A673 (cell line): Measurements from ENCODE around the gene INTS1. TPM values are rescaled to one million over a fixed set of nuclear protein-coding genes. Genes with fewer than 3 reads are reported as not detected.

Experiments used
- BruUV-seq: library from RNA; stranded (reverse); fragments of 400-500 nt; replicated peaks from 2 replicates; lab custom pipeline; 2021; lab: Mats Ljungman, UMichigan
- CTCF ChIA-PET: fragments of 300-600 bp; sonication (Branson Sonifier 250); formaldehyde crosslinking; loops from one replicate; lab custom pipeline; 2022; ENCODE audit warnings: antibody characterized with exemption; lab: Charles Lee
- POLR2A ChIA-PET: fragments of 300-600 bp; sonication (Branson Sonifier 250); formaldehyde crosslinking; loops from one replicate; lab custom pipeline; 2022; ENCODE audit warnings: antibody characterized with exemption; ENCODE audit not compliant: low non-redundant PET; lab: Charles Lee
- DNase-seq: peaks from one replicate; pipeline ENCODE4 v3.0.0-alpha.2; 2015; ENCODE audit warnings: low spot score
- H3K27ac ChIP-seq: fragments of 200-600 bp; sonication (generic); 2 replicates; pipeline ENCODE4 v1.5.1; 2016; ENCODE audit warnings: mixed run types, low read depth, mild to moderate bottlenecking, mixed read lengths, antibody characterized with exemption, low read length; ENCODE audit not compliant: poor library complexity, severe bottlenecking
- H3K27me3 ChIP-seq: fragments of 200-600 bp; sonication (generic); replicated peaks from 2 replicates; pipeline ENCODE4 v1.6.1; 2017; ENCODE audit warnings: mixed run types, low read depth, mild to moderate bottlenecking, mixed read lengths, antibody characterized with exemption, low read length; ENCODE audit not compliant: insufficient read depth, poor library complexity
- H3K36me3 ChIP-seq: fragments of 200-600 bp; sonication (generic); 2 replicates; pipeline ENCODE4 v1.6.1; 2016; ENCODE audit warnings: mixed run types, mild to moderate bottlenecking, mixed read lengths, antibody characterized with exemption, low read length; ENCODE audit not compliant: insufficient read depth, poor library complexity, severe bottlenecking
- H3K4me1 ChIP-seq: fragments of 200-600 bp; sonication (generic); 2 replicates; pipeline ENCODE4 v1.6.1; 2017; ENCODE audit warnings: mixed run types, mild to moderate bottlenecking, mixed read lengths, antibody characterized with exemption, low read length; ENCODE audit not compliant: insufficient read depth, poor library complexity, severe bottlenecking
- H3K4me3 ChIP-seq: fragments of 200-600 bp; sonication (generic); 2 replicates; pipeline ENCODE4 v1.5.1; 2016; ENCODE audit warnings: low read depth, mixed run types, mild to moderate bottlenecking, mixed read lengths, low read length; ENCODE audit not compliant: poor library complexity, severe bottlenecking
- H3K9me3 ChIP-seq: fragments of 200-600 bp; sonication (generic); 2 replicates; pipeline ENCODE4 v1.6.1; 2016; ENCODE audit warnings: mixed run types, low read depth, mild to moderate bottlenecking, mixed read lengths, antibody characterized with exemption, low read length; ENCODE audit not compliant: poor library complexity, severe bottlenecking
- EZH2 ChIP-seq: fragments of 200-600 bp; sonication (generic); IDR thresholded peaks from 2 replicates; pipeline ENCODE4 v1.6.1; 2017; ENCODE audit warnings: borderline replicate concordance, low read depth, mild to moderate bottlenecking, mixed read lengths, antibody characterized with exemption, low read length; ENCODE audit not compliant: poor library complexity, severe bottlenecking
- intact Hi-C: fragments of 100-400 bp; cut with micrococcal nuclease; formaldehyde crosslinking; loops from one replicate; pipeline ENCODE4 v1.10.0; 2022; ENCODE audit not compliant: unreplicated experiment
- total RNA-seq: library from RNA; stranded (reverse); gene quantifications from 2 replicates; pipeline ENCODE4 v1.2.3, GENCODE V29; 2021
- TF ChIP-seq, protein P1 (sequence below): fragments of 300-800, 200-600 bp; sonication (generic); conservative IDR thresholded peaks from 2 replicates; pipeline ENCODE4 v1.5.1; 2017; ENCODE audit warnings: low read depth, mild to moderate bottlenecking, antibody characterized with exemption, low read length, moderate library complexity, mixed read lengths

The INTS1 gene
- total RNA-seq, 1 experiment from 2014 or later, result 129 TPM

DNA sequence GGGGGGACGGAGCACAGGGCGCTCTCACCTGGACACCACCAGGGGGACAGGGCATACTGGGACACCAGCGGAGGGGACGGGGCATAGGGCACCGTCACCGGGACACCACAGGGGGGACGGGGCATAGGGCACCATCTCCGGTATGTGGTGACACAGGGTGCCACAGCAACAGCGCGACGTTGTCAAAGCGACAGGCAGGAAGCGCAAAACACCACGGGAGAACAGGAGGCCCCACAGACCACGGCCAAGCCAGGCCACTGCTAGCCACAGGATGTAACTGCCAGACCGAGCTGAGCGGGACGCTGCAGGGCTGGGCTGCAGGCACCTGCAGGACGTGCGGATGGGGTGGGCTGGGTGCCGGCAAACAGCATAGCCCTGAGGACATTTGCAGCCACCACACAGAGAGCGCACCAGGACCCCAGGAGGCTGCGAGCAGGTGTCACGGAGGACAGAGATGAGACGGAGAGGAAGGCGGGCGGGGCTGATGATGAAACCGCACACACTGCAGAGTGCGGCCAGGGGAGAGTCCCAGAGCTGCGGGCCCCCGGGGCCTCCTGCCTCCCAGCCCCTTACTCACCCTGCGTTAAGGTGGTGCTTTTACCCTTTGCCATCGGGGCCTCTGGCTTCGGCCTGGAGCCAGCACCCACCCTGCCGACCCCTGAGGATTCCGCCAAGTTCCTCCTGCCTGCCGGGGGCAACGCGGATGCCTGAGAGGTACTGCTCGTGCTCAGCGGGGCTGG lies 62.4 kb downstream of the INTS1 start:
- DNase-seq, result no peak
- CTCF ChIA-PET, result interaction anchor here (1.1 kb wide), 1 partner anchor 9 kb away, joined by 3 read pairs; no protein-coding TSS in a partner anchor
- no TSS peak for BruUV-seq
- H3K4me3 ChIP-seq, result no peak overlapping the region
- intact Hi-C loops, result no loop called here
- no peak overlapping the region for H3K27ac ChIP-seq
- H3K36me3 ChIP-seq, result no peaks in the 10 kb centered on the region
- H3K4me1 ChIP-seq, result no peaks in the 10 kb centered on the region
- H3K27me3 ChIP-seq, result no peaks in the 10 kb centered on the region
- POLR2A ChIA-PET, result no interaction called here
- H3K9me3 ChIP-seq, result no peaks in the 10 kb centered on the region
- TF ChIP-seq EZH2, result no peak
- TF ChIP-seq, protein P1, sequence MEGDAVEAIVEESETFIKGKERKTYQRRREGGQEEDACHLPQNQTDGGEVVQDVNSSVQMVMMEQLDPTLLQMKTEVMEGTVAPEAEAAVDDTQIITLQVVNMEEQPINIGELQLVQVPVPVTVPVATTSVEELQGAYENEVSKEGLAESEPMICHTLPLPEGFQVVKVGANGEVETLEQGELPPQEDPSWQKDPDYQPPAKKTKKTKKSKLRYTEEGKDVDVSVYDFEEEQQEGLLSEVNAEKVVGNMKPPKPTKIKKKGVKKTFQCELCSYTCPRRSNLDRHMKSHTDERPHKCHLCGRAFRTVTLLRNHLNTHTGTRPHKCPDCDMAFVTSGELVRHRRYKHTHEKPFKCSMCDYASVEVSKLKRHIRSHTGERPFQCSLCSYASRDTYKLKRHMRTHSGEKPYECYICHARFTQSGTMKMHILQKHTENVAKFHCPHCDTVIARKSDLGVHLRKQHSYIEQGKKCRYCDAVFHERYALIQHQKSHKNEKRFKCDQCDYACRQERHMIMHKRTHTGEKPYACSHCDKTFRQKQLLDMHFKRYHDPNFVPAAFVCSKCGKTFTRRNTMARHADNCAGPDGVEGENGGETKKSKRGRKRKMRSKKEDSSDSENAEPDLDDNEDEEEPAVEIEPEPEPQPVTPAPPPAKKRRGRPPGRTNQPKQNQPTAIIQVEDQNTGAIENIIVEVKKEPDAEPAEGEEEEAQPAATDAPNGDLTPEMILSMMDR, result no peak

DNA sequence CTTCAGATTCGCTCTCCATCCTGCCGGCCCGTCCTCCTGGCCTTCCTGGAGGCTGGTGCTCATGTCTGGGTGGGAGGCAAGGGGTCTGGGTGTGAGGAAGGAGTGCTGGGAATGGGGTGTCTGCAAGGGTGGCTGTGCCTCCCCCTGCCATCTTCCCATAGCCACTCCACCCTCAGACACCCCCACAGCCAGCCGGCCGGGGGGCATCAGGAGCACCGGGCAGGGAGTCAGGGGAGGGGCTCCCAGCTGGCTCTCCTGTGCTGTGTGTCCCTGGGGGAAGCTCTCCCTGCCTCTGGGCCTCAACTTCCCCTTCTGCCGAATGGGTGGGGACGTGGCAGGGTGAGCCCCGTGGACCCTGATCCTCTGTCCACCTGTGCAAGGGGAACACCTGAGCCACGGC lies 63.6 kb downstream of the INTS1 start:
- no peaks in the 10 kb centered on the region for H3K27me3 ChIP-seq
- TF ChIP-seq, protein P1, result no peak
- no peak for TF ChIP-seq EZH2
- BruUV-seq, result no TSS peak
- H3K9me3 ChIP-seq, result no peaks in the 10 kb centered on the region
- H3K4me1 ChIP-seq, result no peaks in the 10 kb centered on the region
- POLR2A ChIA-PET, result no interaction called here
- DNase-seq, result no peak
- H3K36me3 ChIP-seq, result no peaks in the 10 kb centered on the region
- intact Hi-C loops, result no loop called here
- H3K27ac ChIP-seq, result no peak overlapping the region
- no peak overlapping the region for H3K4me3 ChIP-seq
- CTCF ChIA-PET, result no interaction called here

DNA sequence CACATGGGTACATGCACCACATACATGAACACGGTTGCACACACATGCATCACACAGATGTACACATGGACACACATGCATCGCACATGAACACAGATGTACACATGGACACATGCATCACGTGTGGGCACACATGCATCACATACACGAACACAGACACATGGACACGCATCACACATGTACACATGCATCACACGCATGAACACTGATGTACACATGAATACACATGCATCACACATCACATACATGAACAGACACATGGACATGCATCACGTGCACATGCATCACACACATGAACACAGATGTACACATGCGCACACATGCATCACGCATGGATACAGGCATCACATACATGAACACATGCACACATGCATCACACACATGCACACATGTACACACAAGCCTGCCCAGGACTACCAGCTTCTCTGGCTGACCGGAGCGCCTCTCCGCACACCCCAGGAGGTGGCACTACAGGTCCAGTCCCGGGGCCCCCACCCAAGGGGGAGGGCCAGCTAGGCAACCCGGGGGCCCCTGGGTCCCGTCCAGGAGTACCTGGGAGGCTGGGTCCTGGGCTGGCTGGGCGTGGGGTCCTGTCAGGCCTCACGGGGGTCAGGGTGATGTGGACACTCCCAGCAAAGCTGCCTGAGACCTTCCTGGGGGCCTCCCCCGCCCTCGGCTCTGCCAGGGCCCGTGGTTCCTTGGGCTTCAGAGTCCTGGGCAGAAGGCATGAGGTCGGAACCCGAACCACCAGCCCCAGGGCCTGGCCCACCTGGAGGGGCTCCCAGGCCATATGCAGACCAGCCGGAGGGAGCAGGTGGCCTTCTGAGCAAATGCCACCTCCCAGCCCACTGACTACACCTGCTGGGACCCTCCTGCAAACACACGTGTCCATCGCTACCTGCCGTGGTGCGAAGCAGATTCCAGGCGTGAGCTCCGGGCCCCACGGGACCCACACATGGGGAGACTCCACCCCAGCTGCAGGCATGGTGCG lies 64.5 kb downstream of the INTS1 start:
- Histone ChIP-seq H3K4me3 (no peak overlapping the region), H3K4me1 (no peaks in the 10 kb centered on the region), H3K27ac (no peak overlapping the region), H3K27me3 (no peaks in the 10 kb centered on the region), H3K9me3 (no peaks in the 10 kb centered on the region), H3K36me3 (no peaks in the 10 kb centered on the region)
- no peak for DNase-seq
- CTCF ChIA-PET, result interaction anchor here (0.5 kb wide), 1 partner anchor 27 kb away, joined by 14 read pairs; no protein-coding TSS in a partner anchor
- TF ChIP-seq EZH2, result no peak
- TF ChIP-seq, protein P1, result no peak
- intact Hi-C loops, result no loop called here
- no TSS peak for BruUV-seq
- POLR2A ChIA-PET, result no interaction called here
